Mesothelial cell of epicardium (in vitro differentiated cells): ENCODE results near the gene PI4KB. TPM values are rescaled to one million over a fixed set of nuclear protein-coding genes. Genes with fewer than 3 reads are reported as not detected.

ENCODE experiments used
- DNase-seq, 2 experiments: peaks; one replicate each; pipeline ENCODE4 v3.0.0; 2021; ENCODE audit warnings: low spot score in 2 of 2; ENCODE audit not compliant: unreplicated experiment in 2 of 2
- H3K27ac Mint-ChIP-seq: 2 replicates; pipeline ENCODE4 v1.8.0; 2021; ENCODE audit warnings: mixed read lengths
- H3K27me3 Mint-ChIP-seq: 2 replicates; pipeline ENCODE4 v1.8.0; 2021; ENCODE audit warnings: low read depth, mixed read lengths
- H3K36me3 Mint-ChIP-seq: 2 replicates; pipeline ENCODE4 v1.8.0; 2021; ENCODE audit warnings: mixed read lengths
- H3K4me1 Mint-ChIP-seq: 2 replicates; pipeline ENCODE4 v1.8.0; 2021; ENCODE audit warnings: mixed read lengths
- H3K4me3 Mint-ChIP-seq: 2 replicates; pipeline ENCODE4 v1.8.0; 2021; ENCODE audit warnings: mild to moderate bottlenecking, moderate library complexity, mixed read lengths
- H3K9me3 Mint-ChIP-seq: 2 replicates; pipeline ENCODE4 v1.8.0; 2021; ENCODE audit warnings: mixed read lengths
- total RNA-seq: library from RNA; stranded (reverse); gene quantifications from 3 replicates; pipeline ENCODE4 v1.2.1, GENCODE V29; 2021
- TF ChIP-seq, protein P1 (sequence below): fragments of 200-600 bp; sonication (generic); IDR thresholded peaks from one replicate; pipeline ENCODE4 v1.5.0; 2021; ENCODE audit warnings: antibody characterized with exemption; ENCODE audit not compliant: unreplicated experiment

Gene PI4KB
- total RNA-seq, 1 donor from 2014 or later, result 77.6 TPM

GRCh38 chr1:151293093-151293492 is 34.1 kb downstream of the PI4KB start:
- Mint-ChIP-seq H3K9me3 (no peaks in the 10 kb centered on the region), H3K4me1 (no peaks in the 10 kb centered on the region), H3K36me3 (peaks cover 37% of the 10 kb centered on the region), H3K27me3 (no peaks in the 10 kb centered on the region), H3K4me3 (no peak overlapping the region), H3K27ac (no peak overlapping the region)
- TF ChIP-seq, protein P1, sequence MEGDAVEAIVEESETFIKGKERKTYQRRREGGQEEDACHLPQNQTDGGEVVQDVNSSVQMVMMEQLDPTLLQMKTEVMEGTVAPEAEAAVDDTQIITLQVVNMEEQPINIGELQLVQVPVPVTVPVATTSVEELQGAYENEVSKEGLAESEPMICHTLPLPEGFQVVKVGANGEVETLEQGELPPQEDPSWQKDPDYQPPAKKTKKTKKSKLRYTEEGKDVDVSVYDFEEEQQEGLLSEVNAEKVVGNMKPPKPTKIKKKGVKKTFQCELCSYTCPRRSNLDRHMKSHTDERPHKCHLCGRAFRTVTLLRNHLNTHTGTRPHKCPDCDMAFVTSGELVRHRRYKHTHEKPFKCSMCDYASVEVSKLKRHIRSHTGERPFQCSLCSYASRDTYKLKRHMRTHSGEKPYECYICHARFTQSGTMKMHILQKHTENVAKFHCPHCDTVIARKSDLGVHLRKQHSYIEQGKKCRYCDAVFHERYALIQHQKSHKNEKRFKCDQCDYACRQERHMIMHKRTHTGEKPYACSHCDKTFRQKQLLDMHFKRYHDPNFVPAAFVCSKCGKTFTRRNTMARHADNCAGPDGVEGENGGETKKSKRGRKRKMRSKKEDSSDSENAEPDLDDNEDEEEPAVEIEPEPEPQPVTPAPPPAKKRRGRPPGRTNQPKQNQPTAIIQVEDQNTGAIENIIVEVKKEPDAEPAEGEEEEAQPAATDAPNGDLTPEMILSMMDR, result no peak
- DNase-seq, result no peak

- Mint-ChIP-seq H3K4me3 (no peak overlapping the region), H3K27ac (peak overlapping the region; percentile 26), H3K4me1 (no peaks in the 10 kb centered on the region), H3K36me3 (peaks cover 31% of the 10 kb centered on the region), H3K27me3 (no peaks in the 10 kb centered on the region), H3K9me3 (no peaks in the 10 kb centered on the region)
- TF ChIP-seq, protein P1, result no peak
- no peak for DNase-seq
These were observed 34.8 kb downstream of the PI4KB start for GRCh38 chr1:151292207-151293030.

- Mint-ChIP-seq H3K27me3 (no peaks in the 10 kb centered on the region), H3K4me1 (no peaks in the 10 kb centered on the region), H3K9me3 (no peaks in the 10 kb centered on the region), H3K36me3 (peaks cover 37% of the 10 kb centered on the region), H3K4me3 (no peak overlapping the region), H3K27ac (no peak overlapping the region)
- TF ChIP-seq, protein P1, result no peak
- DNase-seq, result no peak
These were observed 36.4 kb downstream of the PI4KB start for GRCh38 chr1:151290709-151291303.

DNA sequence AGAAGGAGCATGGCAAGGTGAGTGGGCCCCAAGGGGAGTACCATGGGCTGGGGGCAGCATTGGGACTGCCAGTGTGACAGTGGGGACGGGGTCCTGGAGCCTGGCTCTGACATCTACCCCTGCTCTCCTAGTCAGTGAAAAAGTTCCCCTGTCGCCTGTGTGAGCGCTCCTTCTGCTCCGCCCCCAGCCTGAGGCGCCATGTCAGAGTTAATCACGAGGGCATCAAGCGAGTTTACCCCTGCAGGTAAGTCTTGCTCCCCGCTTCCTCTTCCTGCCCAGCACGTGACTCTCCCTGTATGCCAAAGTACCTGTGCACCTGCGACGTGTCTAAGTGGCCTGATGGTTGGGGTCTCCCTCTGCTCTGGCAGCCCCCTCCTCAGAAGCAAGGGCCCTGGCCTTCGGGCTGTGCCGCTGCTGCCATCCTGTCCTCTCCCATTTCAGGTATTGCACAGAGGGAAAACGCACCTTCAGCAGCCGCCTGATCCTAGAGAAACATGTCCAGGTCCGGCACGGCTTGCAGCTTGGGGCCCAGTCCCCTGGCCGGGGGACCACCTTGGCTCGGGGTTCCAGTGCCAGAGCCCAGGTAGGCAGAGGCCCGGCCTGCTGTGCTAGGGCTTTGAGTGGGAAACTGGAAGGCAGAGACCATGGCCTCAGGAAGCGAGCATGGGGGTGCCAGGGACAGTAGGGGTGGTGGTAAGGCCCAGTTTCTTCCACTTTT is 37.1 kb downstream of the PI4KB start:
- H3K9me3 Mint-ChIP-seq, result no peaks in the 10 kb centered on the region
- H3K4me3 Mint-ChIP-seq, result no peak overlapping the region
- no peaks in the 10 kb centered on the region for H3K4me1 Mint-ChIP-seq
- no peak for DNase-seq
- TF ChIP-seq, protein P1, result no peak
- peaks cover 38% of the 10 kb centered on the region for H3K36me3 Mint-ChIP-seq
- H3K27ac Mint-ChIP-seq, result no peak overlapping the region
- no peaks in the 10 kb centered on the region for H3K27me3 Mint-ChIP-seq

DNA sequence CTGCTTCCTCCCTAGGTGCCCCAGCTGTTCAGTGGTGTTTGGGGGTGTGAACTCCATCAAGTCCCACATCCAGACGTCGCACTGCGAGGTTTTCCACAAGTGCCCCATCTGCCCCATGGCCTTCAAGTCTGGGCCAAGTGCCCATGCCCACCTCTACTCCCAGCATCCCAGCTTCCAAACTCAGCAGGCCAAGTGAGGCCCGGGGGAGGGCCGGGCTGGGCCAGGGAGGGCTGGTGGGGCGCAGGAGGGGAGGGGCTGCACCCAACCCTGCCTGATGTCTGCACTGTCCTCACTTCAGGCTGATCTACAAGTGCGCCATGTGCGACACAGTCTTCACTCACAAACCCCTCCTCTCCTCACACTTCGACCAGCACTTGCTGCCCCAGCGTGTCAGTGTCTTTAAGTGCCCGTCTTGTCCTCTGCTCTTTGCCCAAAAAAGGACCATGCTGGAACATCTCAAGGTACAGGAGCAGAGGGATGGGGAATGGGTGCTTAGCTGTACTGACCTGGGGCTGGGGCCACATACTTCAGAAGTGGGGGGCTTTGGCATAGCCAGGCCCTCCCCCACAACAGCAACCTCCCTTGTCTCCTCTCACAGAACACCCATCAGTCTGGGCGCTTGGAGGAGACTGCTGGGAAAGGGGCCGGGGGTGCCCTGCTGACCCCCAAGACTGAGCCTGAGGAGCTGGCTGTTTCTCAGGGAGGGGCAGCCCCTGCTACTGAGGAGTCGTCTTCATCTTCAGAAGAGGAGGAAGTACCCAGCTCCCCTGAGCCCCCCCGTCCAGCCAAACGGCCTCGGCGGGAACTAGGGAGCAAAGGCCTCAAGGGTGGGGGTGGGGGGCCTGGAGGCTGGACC is 37.9 kb downstream of the PI4KB start:
- H3K9me3 Mint-ChIP-seq, result no peaks in the 10 kb centered on the region
- no peak overlapping the region for H3K4me3 Mint-ChIP-seq
- H3K36me3 Mint-ChIP-seq, result peaks cover 36% of the 10 kb centered on the region
- H3K27ac Mint-ChIP-seq, result no peak overlapping the region
- DNase-seq, result no peak
- TF ChIP-seq, protein P1, result no peak
- H3K27me3 Mint-ChIP-seq, result no peaks in the 10 kb centered on the region
- peaks cover 3% of the 10 kb centered on the region for H3K4me1 Mint-ChIP-seq
